ENCODE measurements around the gene DLGAP1.

- TF ChIP-seq CTCF (IDR thresholded peaks at IDR 0.05) = no peak
- TF ChIP-seq POLR2AphosphoS5 (IDR thresholded peaks at IDR 0.05) = no peak
Measured at GRCh38 chr18:3760741-3761140, 694.4 kb downstream of the DLGAP1 start.
